HG02840 (cell line): Measurements from ENCODE around the gene XXYLT1.

Experiments used
- ATAC-seq: cut with Tn5 transposase; IDR thresholded peaks from one replicate; pipeline ENCODE4 v1.9.1; 2021; ENCODE audit warnings: mild to moderate bottlenecking, moderate library complexity, moderate number of reproducible peaks; ENCODE audit not compliant: unreplicated experiment, low FRiP score

The XXYLT1 gene

DNA sequence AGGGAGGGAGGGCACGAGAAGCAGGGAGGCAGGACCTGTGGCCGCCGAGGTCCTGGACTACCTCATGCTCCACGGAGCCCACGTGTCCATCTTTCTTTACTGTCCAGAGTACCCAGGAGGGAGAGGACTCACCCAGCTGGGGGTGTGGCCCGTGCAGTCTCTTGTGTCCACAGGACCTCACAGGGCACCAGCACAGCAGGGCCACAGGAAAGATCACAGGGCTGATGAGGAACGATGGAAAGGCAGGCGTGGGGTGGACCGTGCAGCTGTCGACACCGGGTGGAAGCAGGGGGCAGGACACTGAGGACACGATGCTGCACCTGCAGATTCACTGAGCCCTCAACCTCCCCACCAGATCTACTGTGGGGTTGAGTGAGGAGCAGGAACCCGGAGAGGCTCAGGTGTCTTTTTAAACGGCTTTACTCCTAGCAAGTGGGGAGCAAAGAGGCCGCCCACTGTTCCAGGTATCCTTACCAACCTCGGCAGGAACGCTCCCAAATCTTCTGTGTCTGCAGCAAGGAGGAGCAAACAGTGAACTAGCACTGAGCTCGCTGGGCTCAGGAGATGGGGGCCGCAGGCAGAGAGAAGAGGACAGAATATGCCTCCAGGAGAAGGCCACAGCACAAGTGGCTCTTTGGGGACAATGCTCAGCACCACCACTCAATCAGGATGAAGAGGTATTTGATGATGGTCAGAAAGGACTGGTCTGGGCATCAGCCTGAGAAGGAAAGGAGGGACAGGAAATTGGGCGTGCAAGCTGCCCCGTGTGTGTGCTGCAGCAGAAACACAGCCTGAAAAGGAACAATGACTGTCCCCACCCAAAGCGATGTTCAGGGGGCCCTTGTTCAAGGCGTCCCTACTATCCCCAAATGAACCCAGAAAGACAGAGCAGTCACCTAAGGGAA is 198.8 kb downstream of the XXYLT1 start:
- no peak for ATAC-seq

- ATAC-seq: no peak
These were observed 199.8 kb downstream of the XXYLT1 start for GRCh38 chr3:195071011-195071728.

GRCh38 chr3:195070336-195070735 is 200.6 kb downstream of the XXYLT1 start:
- no peak for ATAC-seq

GRCh38 chr3:195069501-195070251 is 201.3 kb downstream of the XXYLT1 start:
- no peak for ATAC-seq

DNA sequence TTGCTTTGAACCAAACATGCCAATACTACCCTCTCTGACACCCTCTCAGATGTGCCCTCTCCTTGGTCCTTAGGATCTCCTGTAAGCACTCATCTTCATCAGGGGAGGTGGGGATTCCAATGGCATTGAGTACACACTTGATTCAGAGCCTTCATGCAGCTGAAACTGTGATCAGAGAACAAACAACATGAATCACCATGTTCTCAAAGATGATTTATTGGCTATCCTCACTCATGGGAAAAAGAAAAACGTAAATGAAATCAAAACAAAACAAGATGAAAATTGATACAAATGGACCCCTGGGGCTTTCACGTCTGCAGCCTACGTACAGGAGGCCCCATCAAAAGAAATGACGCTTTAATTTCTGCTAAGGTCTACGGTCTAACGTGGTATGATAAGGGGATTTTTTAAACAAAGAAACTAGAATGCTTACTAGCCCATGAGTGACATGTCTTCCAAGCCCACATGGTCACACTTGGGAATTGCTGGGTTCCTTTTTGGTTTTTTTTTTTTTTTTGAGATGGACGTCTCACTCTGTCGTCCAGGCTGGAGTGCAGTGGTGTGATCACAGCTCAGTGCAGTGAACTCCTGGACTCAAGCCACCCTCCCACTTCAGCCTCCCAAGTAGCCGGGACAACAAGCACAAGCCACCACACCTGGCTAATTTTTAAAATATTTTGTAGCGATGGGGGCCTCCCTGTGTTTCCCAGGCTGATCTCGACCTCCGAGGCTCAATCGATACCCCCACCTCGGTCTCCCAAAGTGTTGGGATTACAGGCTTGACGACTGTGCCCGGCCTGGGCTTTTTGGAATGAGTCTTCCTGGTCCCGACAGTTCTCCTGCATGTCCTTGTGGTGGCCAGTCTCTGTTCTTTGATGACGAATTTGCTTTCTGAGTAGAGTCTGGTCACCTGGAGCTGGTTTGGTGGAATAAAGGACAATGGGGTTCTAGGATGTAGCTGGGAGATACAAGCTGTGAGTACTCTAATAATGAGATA is 202.6 kb downstream of the XXYLT1 start:
- ATAC-seq: no peak

GRCh38 chr3:195066441-195066841 is 204.5 kb downstream of the XXYLT1 start:
- no peak for ATAC-seq

- no peak for ATAC-seq
These were observed 205.1 kb downstream of the XXYLT1 start for GRCh38 chr3:195065864-195066185.

DNA sequence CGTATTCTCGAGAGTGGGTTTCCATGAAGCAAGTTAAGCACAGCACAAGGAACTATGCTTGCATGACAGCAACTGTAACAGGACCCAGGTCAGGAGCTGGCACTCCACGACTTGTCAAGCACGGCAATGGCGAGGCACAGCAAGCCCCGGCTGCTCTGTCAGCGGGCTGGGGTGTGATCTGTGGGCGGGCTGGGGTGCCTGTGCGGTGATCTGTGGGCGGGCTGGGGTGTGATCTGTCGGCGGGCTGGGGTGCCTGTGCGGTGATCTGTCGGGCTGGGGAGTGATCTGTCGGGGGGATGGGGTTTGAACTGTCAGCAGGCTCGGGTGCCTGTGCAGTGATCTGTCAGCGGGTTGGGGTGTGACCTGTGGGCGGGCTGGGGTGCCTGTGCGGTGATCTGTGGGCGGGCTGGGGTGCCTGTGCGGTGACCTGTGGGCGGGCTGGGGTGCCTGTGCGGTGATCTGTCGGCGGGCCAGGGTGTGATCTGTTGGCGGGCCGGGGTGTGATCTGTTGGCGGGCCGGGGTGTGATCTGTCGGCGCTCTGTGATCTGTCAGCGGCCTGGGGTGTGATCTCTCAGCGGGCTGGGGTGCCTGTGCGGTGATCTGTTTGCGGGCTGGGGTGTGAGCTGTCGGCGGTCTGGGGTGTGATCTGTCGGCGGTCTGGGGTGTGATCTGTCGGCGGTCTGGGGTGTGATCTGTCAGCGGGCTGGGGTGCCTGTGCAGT is 205.7 kb downstream of the XXYLT1 start:
- no peak for ATAC-seq

- ATAC-seq: no peak
These were observed 206.5 kb downstream of the XXYLT1 start for GRCh38 chr3:195064300-195064931.

DNA sequence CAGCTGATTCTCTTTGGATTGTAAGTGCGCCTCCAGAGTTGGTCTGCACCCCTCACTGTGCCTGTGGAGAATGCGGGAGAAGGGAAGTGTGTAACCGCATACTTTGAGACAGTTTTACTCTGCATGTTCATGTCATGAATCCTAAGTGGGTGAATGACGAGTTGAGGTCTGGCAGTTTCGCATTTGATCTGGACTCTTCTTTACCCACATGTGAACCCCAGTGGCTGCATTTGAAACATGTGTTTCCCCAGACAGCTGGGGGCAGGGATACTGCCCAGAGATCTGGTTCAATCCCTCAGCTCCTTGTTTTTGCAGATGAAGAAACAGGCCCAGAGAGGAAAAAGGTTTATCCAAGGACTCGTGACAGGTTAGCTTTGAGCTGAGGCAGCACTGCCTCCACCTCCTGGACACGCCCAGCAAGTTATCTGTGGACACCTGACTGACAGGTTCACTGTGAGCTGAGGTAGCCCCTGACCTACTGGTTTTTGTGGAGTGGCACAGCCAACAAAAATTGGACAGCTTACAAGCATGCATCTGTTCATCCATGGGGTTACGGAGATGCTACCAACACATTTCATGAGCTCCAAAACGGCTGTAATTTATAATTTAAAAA is 207.3 kb downstream of the XXYLT1 start:
- no peak for ATAC-seq

GRCh38 chr3:195062866-195063540 is 208.0 kb downstream of the XXYLT1 start:
- ATAC-seq: no peak

- no peak for ATAC-seq
These were observed 209.0 kb downstream of the XXYLT1 start for GRCh38 chr3:195061756-195062655.

- ATAC-seq: no peak
These were observed 210.2 kb downstream of the XXYLT1 start for GRCh38 chr3:195060531-195061291.

- ATAC-seq: no peak
These were observed 210.8 kb downstream of the XXYLT1 start for GRCh38 chr3:195060217-195060481.

DNA sequence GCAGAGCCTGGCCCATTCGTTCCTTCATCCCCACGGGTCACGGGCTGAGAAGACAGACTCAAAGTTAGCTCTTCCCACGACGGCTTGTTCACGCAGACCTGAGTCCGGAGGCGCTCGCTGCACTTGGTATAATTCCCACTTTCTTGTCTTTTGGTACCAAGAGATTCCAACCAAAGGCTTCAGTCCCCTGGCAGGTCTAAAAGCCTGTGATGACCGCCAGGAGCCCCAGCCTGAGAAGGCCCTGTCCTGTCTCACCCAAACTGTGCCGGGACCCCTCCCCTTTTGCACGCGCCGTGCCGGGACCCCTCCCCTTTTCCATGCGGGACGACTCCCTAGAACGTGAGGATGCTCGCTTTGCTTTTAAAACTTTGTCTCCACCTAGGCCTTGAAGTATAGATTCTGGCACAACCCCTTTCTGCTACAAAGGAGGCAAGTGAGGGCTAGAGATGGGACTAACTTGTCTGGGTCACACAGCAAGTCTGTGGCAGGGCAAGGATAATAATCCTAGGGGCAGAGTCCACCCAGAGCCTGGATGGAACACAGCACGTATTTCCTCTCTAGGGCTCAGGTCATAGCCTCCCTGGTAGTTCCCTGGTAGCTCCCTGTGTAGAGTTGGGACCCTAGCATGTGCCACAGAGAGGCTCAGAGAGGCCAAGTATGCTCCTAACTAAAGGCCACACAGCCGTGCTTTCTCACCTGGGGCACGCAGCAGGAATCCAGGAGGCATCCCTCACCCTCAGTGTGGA is 211.3 kb downstream of the XXYLT1 start:
- ATAC-seq: no peak

GRCh38 chr3:195059006-195059350 is 212.0 kb downstream of the XXYLT1 start:
- no peak for ATAC-seq
